ENCODE results near the gene ANKRD16.

ANKRD16 gene

DNA sequence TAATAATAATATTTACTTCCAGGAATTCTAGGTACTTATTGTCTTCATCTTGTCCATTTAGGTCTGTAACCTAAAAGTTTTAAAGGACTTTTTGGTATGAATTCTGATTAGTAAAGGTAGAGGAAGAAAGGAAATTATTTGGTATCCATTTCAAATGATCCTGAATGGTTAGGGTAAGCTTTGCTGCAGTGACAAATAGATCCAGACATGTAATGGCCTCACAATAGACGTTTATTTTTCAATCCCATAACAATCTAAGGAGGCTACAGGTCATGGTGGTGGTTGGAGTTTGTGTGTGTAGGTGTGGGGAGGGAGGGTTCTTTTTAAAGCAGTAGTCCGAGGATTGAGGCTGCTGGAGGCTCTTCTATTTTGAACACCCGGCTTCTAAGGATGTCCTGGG, 5.7 kb upstream of the ANKRD16 start:
- ATAC-seq: no peak
- TF ChIP-seq ZNF565 (CRISPR knock-in tag; conservative IDR thresholded peaks at IDR 0.05; ENCODE audit: low read depth) (no peak), PPARA (CRISPR knock-in tag; IDR thresholded peaks at IDR 0.05; ENCODE audit: borderline replicate concordance) (no peak), ZFP3 (CRISPR knock-in tag; IDR thresholded peaks at IDR 0.05) (no peak), OSR1 (CRISPR knock-in tag; IDR thresholded peaks at IDR 0.05) (no peak), ZNF8 (CRISPR knock-in tag; IDR thresholded peaks at IDR 0.05) (no peak), CSDC2 (CRISPR knock-in tag; IDR thresholded peaks at IDR 0.05) (no peak), RARB (CRISPR knock-in tag; IDR thresholded peaks at IDR 0.05) (no peak), BACH2 (CRISPR knock-in tag; IDR thresholded peaks at IDR 0.05; ENCODE audit: borderline replicate concordance) (no peak), TCF4 (CRISPR knock-in tag; IDR thresholded peaks at IDR 0.05; ENCODE audit: borderline replicate concordance) (no peak), TOX (CRISPR knock-in tag; IDR thresholded peaks at IDR 0.05; ENCODE audit: borderline replicate concordance) (no peak), ESRRG (CRISPR knock-in tag; IDR thresholded peaks at IDR 0.05) (no peak), ZNF70 (CRISPR knock-in tag; IDR thresholded peaks at IDR 0.05) (no peak)
- TF ChIP-seq, protein P1, sequence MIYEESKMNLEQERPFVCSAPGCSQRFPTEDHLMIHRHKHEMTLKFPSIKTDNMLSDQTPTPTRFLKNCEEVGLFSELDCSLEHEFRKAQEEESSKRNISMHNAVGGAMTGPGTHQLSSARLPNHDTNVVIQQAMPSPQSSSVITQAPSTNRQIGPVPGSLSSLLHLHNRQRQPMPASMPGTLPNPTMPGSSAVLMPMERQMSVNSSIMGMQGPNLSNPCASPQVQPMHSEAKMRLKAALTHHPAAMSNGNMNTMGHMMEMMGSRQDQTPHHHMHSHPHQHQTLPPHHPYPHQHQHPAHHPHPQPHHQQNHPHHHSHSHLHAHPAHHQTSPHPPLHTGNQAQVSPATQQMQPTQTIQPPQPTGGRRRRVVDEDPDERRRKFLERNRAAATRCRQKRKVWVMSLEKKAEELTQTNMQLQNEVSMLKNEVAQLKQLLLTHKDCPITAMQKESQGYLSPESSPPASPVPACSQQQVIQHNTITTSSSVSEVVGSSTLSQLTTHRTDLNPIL (CRISPR knock-in tag; IDR thresholded peaks at IDR 0.05; ENCODE audit: low read depth): no peak
- TF ChIP-seq, protein P2, sequence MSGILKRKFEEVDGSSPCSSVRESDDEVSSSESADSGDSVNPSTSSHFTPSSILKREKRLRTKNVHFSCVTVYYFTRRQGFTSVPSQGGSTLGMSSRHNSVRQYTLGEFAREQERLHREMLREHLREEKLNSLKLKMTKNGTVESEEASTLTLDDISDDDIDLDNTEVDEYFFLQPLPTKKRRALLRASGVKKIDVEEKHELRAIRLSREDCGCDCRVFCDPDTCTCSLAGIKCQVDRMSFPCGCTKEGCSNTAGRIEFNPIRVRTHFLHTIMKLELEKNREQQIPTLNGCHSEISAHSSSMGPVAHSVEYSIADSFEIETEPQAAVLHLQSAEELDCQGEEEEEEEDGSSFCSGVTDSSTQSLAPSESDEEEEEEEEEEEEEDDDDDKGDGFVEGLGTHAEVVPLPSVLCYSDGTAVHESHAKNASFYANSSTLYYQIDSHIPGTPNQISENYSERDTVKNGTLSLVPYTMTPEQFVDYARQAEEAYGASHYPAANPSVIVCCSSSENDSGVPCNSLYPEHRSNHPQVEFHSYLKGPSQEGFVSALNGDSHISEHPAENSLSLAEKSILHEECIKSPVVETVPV (CRISPR knock-in tag; IDR thresholded peaks at IDR 0.05): no peak
- TF ChIP-seq, protein P3, sequence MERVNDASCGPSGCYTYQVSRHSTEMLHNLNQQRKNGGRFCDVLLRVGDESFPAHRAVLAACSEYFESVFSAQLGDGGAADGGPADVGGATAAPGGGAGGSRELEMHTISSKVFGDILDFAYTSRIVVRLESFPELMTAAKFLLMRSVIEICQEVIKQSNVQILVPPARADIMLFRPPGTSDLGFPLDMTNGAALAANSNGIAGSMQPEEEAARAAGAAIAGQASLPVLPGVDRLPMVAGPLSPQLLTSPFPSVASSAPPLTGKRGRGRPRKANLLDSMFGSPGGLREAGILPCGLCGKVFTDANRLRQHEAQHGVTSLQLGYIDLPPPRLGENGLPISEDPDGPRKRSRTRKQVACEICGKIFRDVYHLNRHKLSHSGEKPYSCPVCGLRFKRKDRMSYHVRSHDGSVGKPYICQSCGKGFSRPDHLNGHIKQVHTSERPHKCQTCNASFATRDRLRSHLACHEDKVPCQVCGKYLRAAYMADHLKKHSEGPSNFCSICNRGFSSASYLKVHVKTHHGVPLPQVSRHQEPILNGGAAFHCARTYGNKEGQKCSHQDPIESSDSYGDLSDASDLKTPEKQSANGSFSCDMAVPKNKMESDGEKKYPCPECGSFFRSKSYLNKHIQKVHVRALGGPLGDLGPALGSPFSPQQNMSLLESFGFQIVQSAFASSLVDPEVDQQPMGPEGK (CRISPR knock-in tag; IDR thresholded peaks at IDR 0.05; ENCODE audit: borderline replicate concordance): no peak

DNA sequence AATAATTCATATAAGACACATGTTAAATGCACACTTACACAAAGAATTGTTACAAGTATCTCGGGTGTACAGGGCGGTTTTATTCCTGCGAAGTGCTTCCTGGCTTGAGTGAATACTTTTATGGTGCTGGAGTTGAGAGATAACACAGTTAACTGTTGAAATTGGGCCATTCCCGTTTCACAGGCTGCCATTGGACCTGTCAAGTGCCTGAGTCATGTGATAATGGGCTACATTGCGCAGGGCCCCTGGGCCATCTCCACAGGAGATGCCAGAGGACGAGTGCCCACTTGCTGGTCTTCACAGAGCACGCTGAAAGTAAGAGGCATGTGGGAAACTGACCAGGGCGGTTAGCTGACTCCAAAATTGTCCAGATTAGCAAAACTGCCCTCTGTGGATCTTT, 5.2 kb upstream of the ANKRD16 start:
- no peak for ATAC-seq
- no peak for TF ChIP-seq ESRRG (CRISPR knock-in tag; IDR thresholded peaks at IDR 0.05)
- no peak for TF ChIP-seq ZNF565 (CRISPR knock-in tag; conservative IDR thresholded peaks at IDR 0.05; ENCODE audit: low read depth)
- no peak for TF ChIP-seq ZNF70 (CRISPR knock-in tag; IDR thresholded peaks at IDR 0.05)
- no peak for TF ChIP-seq GLIS3 (CRISPR knock-in tag; IDR thresholded peaks at IDR 0.05)
- no peak for TF ChIP-seq OSR1 (CRISPR knock-in tag; IDR thresholded peaks at IDR 0.05)

DNA sequence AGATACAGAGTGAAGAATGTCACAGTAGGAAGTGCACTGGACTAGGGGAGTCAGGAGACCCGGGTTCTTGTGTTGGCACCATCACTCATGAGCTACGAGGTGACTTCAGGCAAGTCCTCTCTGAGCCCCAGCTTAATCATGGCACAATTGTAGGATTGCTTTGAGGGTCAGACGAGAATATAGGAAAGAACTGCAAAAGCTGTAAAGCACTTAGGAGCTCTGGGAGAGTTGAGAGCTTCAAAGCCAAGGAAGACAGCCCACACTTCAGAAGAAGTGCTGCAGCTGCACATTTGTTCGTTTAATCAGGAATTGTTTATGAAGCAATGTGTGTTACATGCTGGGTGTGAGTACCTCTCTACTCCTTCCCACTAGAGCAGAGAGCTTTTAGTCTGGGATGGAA, 4.7 kb upstream of the ANKRD16 start:
- TF ChIP-seq ZFP3 (CRISPR knock-in tag; IDR thresholded peaks at IDR 0.05): no peak
- no peak for ATAC-seq

DNA sequence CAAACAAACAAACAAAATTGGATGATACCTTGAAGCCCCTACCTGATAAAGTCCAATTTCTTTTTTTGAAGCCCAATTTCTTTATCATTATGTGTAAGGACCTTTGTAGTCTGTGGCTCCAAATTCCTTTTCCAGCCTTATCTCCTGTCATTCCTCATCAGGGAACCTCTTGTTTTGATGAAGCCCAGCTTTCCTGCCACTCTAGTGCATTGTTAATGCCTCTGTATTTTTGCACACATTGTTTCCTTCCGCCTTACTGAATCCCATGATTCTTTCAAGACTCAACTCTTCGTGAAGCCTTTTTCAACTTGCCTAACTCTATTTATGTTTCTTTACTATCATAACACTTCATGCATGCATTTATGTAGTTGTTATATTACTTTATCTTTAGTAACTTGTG, 3.6 kb upstream of the ANKRD16 start:
- TF ChIP-seq TCF4 (CRISPR knock-in tag; IDR thresholded peaks at IDR 0.05; ENCODE audit: borderline replicate concordance) (no peak), CSDC2 (CRISPR knock-in tag; IDR thresholded peaks at IDR 0.05) (no peak), ZC3H10 (CRISPR knock-in tag; IDR thresholded peaks at IDR 0.05) (no peak), ZNF8 (CRISPR knock-in tag; IDR thresholded peaks at IDR 0.05) (no peak), GLIS3 (CRISPR knock-in tag; IDR thresholded peaks at IDR 0.05) (no peak), ISL1 (CRISPR knock-in tag; IDR thresholded peaks at IDR 0.05) (no peak), RARB (CRISPR knock-in tag; IDR thresholded peaks at IDR 0.05) (no peak), ZNF70 (CRISPR knock-in tag; IDR thresholded peaks at IDR 0.05) (no peak), TOX (CRISPR knock-in tag; IDR thresholded peaks at IDR 0.05; ENCODE audit: borderline replicate concordance) (no peak), OSR1 (CRISPR knock-in tag; IDR thresholded peaks at IDR 0.05) (no peak), ZNF565 (CRISPR knock-in tag; conservative IDR thresholded peaks at IDR 0.05; ENCODE audit: low read depth) (no peak), BACH2 (CRISPR knock-in tag; IDR thresholded peaks at IDR 0.05; ENCODE audit: borderline replicate concordance) (no peak), ZFP30 (CRISPR knock-in tag; IDR thresholded peaks at IDR 0.05) (no peak)
- TF ChIP-seq, protein P1 (CRISPR knock-in tag; IDR thresholded peaks at IDR 0.05; ENCODE audit: low read depth): no peak
- TF ChIP-seq, protein P3 (CRISPR knock-in tag; IDR thresholded peaks at IDR 0.05; ENCODE audit: borderline replicate concordance): no peak
- TF ChIP-seq, protein P4, sequence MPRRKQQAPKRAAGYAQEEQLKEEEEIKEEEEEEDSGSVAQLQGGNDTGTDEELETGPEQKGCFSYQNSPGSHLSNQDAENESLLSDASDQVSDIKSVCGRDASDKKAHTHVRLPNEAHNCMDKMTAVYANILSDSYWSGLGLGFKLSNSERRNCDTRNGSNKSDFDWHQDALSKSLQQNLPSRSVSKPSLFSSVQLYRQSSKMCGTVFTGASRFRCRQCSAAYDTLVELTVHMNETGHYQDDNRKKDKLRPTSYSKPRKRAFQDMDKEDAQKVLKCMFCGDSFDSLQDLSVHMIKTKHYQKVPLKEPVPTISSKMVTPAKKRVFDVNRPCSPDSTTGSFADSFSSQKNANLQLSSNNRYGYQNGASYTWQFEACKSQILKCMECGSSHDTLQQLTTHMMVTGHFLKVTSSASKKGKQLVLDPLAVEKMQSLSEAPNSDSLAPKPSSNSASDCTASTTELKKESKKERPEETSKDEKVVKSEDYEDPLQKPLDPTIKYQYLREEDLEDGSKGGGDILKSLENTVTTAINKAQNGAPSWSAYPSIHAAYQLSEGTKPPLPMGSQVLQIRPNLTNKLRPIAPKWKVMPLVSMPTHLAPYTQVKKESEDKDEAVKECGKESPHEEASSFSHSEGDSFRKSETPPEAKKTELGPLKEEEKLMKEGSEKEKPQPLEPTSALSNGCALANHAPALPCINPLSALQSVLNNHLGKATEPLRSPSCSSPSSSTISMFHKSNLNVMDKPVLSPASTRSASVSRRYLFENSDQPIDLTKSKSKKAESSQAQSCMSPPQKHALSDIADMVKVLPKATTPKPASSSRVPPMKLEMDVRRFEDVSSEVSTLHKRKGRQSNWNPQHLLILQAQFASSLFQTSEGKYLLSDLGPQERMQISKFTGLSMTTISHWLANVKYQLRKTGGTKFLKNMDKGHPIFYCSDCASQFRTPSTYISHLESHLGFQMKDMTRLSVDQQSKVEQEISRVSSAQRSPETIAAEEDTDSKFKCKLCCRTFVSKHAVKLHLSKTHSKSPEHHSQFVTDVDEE (CRISPR knock-in tag; IDR thresholded peaks at IDR 0.05): no peak
- no peak for ATAC-seq

All from SK-N-SH treated with all-trans-retinoic acid at 6 μM for 48 hours (cell line).